VCaP (cell line): ENCODE data around the gene OR7D4.
A peak's percentile ranks its signal among the peaks of the same experiment; 100 is the strongest.
"Not testable (repeated sequence)": the region's sequence is repeated elsewhere in the genome, so short reads cannot be mapped to it uniquely, and the experiment has no call there.

ENCODE experiments used
- H3K27ac ChIP-seq: fragments of 450-650 bp; 2 replicates; pipeline ENCODE4 v1.5.1; 2017
- TF ChIP-seq, protein P1 (sequence below): fragments of 450-650 bp; conservative IDR thresholded peaks from 2 replicates; pipeline ENCODE4 v1.5.1; 2017; ENCODE audit warnings: mild to moderate bottlenecking, moderate library complexity

The OR7D4 gene

GRCh38 chr19:9219489-9219888, at the start of gene OR7D4:
TSS of gene OR7D4 (minus strand) at chr19:9219589. CDS start at chr19:9214837, 4,752 bp downstream.
- TF ChIP-seq, protein P1, sequence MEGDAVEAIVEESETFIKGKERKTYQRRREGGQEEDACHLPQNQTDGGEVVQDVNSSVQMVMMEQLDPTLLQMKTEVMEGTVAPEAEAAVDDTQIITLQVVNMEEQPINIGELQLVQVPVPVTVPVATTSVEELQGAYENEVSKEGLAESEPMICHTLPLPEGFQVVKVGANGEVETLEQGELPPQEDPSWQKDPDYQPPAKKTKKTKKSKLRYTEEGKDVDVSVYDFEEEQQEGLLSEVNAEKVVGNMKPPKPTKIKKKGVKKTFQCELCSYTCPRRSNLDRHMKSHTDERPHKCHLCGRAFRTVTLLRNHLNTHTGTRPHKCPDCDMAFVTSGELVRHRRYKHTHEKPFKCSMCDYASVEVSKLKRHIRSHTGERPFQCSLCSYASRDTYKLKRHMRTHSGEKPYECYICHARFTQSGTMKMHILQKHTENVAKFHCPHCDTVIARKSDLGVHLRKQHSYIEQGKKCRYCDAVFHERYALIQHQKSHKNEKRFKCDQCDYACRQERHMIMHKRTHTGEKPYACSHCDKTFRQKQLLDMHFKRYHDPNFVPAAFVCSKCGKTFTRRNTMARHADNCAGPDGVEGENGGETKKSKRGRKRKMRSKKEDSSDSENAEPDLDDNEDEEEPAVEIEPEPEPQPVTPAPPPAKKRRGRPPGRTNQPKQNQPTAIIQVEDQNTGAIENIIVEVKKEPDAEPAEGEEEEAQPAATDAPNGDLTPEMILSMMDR: no peak

DNA sequence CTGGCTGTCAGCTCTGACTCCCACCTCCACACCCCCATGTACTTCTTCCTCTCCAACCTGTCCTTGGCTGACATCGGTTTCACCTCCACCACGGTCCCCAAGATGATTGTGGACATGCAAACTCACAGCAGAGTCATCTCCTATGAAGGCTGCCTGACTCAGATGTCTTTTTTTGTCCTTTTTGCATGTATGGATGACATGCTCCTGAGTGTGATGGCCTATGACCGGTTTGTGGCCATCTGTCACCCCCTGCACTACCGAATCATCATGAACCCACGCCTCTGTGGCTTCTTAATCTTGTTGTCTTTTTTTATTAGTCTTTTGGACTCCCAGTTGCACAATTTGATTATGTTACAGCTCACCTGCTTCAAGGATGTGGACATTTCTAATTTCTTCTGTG, 31.8 kb upstream of the OR7D4 start:
- TF ChIP-seq, protein P1: no peak
- H3K27ac ChIP-seq: no peak overlapping the region

More at GRCh38 chr19:9219489-9219888, at the start of gene OR7D4:
- no peak within 1 kb of the TSS for H3K27ac ChIP-seq

DNA sequence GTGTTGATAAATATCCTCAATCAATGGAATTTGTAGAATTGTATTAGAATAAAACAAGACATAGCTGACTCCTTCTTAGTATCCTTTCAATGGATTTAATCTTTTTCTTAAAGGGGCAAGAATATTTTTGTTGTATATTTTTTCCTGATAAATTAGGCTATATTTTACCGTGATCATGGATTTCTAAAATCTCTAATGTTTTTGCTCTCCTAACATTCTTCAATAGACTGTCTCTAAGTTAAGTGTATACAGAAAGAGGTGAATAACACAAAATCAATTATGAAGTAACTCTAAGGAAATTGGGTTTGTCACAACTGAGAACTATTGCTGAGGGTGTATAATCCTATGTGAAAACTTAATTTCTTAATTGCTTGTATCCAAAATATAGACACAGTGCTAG, 31.2 kb upstream of the OR7D4 start, which contains the start of gene OR7E24:
Gene OR7E24, plus strand, starts transcription at position 301 of the 400 bp plus-strand sequence. CDS start 114 bp downstream, outside the sequence.
- H3K27ac ChIP-seq: no peak within 1 kb of the TSS
- TF ChIP-seq, protein P1: no peak

DNA sequence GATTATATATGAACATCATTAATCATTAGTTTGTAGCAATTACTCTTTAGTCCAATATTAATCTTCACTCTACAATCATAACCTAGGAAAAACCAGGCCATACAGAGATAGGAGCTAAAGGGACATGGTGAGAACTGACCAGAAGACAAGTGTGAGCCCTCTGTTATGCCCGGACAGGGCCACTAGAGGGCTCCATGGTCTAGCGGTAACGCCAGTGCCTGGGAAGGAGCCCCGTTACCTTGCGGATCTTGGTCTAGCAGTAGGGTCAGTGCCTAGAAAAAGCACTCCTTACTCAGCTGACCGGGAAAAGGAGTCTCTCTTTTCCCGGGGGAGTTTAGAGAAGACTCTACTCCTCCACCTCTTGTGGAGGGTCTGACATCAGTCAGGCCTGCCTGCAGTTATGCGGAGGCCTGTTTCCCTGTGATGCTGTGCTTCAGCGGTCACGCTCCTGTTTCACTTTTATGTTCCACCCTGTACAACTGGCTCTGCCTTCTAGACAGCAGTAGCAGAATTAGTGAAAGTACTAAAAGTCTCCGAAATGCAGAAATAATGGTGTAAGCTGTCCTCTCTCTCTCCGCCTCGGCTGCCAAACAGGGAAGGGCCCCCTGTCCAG, 13.8 kb downstream of the OR7D4 start:
- TF ChIP-seq, protein P1: peak; percentile 82

DNA sequence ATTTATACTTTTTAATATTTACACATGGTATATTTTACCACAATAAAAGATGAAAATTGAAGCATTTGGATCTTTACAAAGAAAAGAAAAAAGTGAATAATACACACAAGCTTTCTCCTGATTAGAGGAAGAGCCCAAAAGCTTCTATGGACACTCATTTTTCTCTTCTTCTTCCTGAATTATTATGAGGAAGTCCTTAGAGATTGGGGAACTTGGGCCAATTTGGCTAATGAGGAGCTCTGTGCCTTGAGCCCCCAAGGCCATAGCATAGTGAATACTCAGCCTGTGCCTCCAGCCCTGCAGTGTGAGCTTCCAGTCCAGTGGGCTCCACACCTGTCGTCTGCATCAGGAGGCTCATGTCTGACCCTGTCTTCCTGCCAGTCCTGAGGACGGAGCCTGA, 21.3 kb downstream of the OR7D4 start:
- not testable (repeated sequence) for H3K27ac ChIP-seq

More for the DNA sequence above, 13.8 kb downstream of the OR7D4 start:
- no peak overlapping the region for H3K27ac ChIP-seq

- no peak overlapping the region for H3K27ac ChIP-seq
These were observed 29.9 kb downstream of the OR7D4 start for GRCh38 chr19:9189535-9189934.

GRCh38 chr19:9187191-9187590, 32.2 kb downstream of the OR7D4 start:
- TF ChIP-seq, protein P1: no peak
- H3K27ac ChIP-seq: no peak overlapping the region

More at GRCh38 chr19:9189535-9189934, 29.9 kb downstream of the OR7D4 start:
- TF ChIP-seq, protein P1: no peak

- TF ChIP-seq, protein P1: no peak
- no peak overlapping the region for H3K27ac ChIP-seq
These were observed 36.4 kb downstream of the OR7D4 start for GRCh38 chr19:9183000-9183399.
